ENCODE results near the gene SLC6A6. TPM values are rescaled to one million over a fixed set of nuclear protein-coding genes. Genes with fewer than 3 reads are reported as not detected.

SLC6A6 gene
- total and polyA plus RNA-seq, 4 donors, result 14.3 to 19.7 (median 16.9) TPM

DNA sequence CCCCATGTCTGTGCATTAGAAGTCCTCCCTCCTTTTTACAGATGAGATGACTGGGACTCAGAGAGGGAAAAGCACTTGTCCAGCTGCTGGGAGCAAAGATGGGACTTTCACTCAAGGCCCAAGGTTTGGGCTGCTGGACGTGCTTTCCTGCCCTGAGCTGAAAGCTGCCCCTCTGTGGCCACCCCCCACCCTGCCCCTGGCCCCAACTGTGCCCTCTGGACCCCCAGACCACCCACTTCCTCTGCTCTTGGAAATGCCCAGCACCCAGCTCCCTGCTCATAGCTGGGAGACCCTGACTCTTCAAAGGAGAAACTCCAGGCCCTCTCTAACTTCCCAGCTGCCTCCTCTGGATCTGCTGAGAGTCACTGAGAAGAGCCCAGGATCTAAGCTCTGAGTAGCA is 117.0 kb downstream of the SLC6A6 start:
- H3K4me3 ChIP-seq (ENCODE audit: low read depth, low read length), result no peak overlapping the region
- no peak for DNase-seq (ENCODE audit: low read depth in 4 of 6, low spot score in 6 of 6)
- no peaks in the 10 kb centered on the region for H3K9me3 ChIP-seq (ENCODE audit: control insufficient read depth, insufficient read depth, low read length)
- 64% methylated on average over 1 of the region's 1 CpG for WGBS (ENCODE audit: insufficient coverage)
- peaks cover 43% of the 10 kb centered on the region for H3K36me3 ChIP-seq (ENCODE audit: control insufficient read depth, insufficient read depth, low read length)
- no peaks in the 10 kb centered on the region for H3K27me3 ChIP-seq (ENCODE audit: control insufficient read depth, insufficient read depth, low read length)
- peaks cover 6% of the 10 kb centered on the region for H3K4me1 ChIP-seq (ENCODE audit: control insufficient read depth, insufficient read depth, low read length)
- no peak overlapping the region for H3K27ac ChIP-seq (ENCODE audit: low read depth, low read length)

DNA sequence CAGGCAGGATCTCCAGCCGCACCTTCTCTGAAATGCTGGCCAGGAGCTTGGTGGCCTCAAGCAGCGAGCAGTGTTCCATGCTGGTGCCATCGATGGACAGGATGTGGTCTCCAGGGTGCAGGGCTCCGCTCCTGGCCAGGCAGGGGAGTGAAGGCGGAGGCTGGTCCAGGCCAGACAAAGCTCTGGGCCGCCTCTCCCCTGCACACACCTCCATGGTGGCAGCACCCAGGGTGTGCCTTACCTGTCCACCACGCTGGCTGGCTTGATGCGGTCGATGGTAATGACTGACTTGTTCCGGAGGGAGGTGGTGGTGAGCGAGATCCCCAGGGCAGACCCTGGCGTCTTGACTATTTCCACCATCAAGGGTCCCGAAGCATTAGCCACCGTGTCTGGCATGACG is 117.7 kb downstream of the SLC6A6 start:
- Histone ChIP-seq H3K27me3 (ENCODE audit: control insufficient read depth, insufficient read depth, low read length) (no peaks in the 10 kb centered on the region), H3K4me1 (ENCODE audit: control insufficient read depth, insufficient read depth, low read length) (peaks cover 6% of the 10 kb centered on the region), H3K4me3 (ENCODE audit: low read depth, low read length) (no peak overlapping the region), H3K9me3 (ENCODE audit: control insufficient read depth, insufficient read depth, low read length) (no peaks in the 10 kb centered on the region), H3K36me3 (ENCODE audit: control insufficient read depth, insufficient read depth, low read length) (peaks cover 48% of the 10 kb centered on the region), H3K27ac (ENCODE audit: low read depth, low read length) (no peak overlapping the region)
- no peak for DNase-seq (ENCODE audit: low read depth in 4 of 6, low spot score in 6 of 6)
- 85% methylated on average over 12 of the region's 15 CpGs for WGBS (ENCODE audit: insufficient coverage)

DNA sequence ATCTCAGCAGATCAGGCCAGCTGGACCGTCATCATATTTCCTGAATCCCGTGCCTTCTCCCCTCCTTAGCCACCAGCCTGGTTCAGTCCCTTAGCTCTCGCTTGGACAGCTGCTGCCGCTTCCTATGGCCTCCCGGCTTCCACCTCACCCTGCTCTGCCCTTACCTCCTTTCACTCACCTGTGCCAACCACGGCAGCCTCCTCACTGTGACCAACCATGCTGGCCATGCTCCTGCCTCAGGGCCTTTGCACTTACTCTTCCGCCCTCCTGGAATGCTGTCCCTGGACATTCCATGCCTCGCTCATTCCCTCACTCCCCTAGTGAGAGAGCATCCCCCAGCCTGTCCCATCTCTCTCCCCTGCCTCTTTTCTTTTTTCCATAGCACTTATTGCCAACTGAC is 118.6 kb downstream of the SLC6A6 start:
- Histone ChIP-seq H3K27ac (ENCODE audit: low read depth, low read length) (no peak overlapping the region), H3K27me3 (ENCODE audit: control insufficient read depth, insufficient read depth, low read length) (no peaks in the 10 kb centered on the region), H3K9me3 (ENCODE audit: control insufficient read depth, insufficient read depth, low read length) (no peaks in the 10 kb centered on the region), H3K4me1 (ENCODE audit: control insufficient read depth, insufficient read depth, low read length) (peaks cover 6% of the 10 kb centered on the region), H3K36me3 (ENCODE audit: control insufficient read depth, insufficient read depth, low read length) (peaks cover 55% of the 10 kb centered on the region), H3K4me3 (ENCODE audit: low read depth, low read length) (no peak overlapping the region)
- DNase-seq (ENCODE audit: low read depth in 4 of 6, low spot score in 6 of 6), result no peak
- 96% methylated on average over 8 of the region's 8 CpGs for WGBS (ENCODE audit: insufficient coverage)

DNA sequence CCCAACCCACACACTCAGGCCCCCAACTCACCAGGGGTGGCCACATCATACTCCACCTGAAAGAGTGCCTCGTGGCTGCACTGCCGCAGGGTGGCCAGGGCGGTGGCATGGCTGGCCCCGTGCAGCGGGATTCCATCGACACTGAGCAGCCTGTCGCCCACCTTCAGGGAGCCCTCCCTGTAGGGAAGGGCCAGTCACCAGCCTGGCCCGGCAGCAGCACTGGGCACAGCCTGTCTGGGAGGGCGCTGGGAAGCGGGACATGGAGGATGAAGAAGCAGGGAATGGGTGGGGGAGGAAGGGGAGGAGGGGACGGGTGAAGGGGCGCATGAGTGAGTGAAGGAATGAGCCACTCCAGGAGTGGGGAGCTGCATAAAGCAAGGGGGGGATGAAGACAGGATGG is 119.2 kb downstream of the SLC6A6 start:
- Histone ChIP-seq H3K4me3 (ENCODE audit: low read depth, low read length) (no peak overlapping the region), H3K27me3 (ENCODE audit: control insufficient read depth, insufficient read depth, low read length) (no peaks in the 10 kb centered on the region), H3K36me3 (ENCODE audit: control insufficient read depth, insufficient read depth, low read length) (peaks cover 55% of the 10 kb centered on the region), H3K9me3 (ENCODE audit: control insufficient read depth, insufficient read depth, low read length) (no peaks in the 10 kb centered on the region), H3K4me1 (ENCODE audit: control insufficient read depth, insufficient read depth, low read length) (peaks cover 6% of the 10 kb centered on the region), H3K27ac (ENCODE audit: low read depth, low read length) (no peak overlapping the region)
- 80% methylated on average over 12 of the region's 12 CpGs for WGBS (ENCODE audit: insufficient coverage)
- no peak for DNase-seq (ENCODE audit: low read depth in 4 of 6, low spot score in 6 of 6)

DNA sequence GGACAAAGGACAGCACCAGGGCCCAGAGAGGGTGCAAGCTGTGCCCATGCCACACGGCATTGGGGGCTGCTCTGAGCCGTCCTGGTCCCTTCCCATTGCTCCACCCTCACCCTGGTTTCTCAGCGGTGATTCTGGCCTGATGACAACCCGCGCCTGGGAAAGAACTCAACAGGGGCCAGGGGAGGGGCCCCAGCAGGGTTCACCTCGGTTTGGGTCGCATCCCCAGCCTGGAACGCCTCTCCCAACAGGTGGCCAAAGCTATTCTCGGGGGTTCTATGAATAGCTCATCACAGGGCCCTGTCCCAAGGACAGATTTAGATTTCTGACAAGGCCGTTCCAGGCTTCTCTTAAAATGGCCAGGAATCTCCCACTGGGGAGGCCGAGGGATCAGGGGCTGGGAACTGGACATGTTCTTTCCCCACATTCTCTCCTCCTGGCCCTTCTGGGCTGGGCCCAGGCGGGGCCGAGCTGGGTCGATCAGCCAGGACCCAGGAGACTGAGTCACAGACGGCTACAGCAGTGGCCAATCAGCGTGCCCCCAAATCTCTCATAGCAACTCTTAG is 119.8 kb downstream of the SLC6A6 start:
- Histone ChIP-seq H3K36me3 (ENCODE audit: control insufficient read depth, insufficient read depth, low read length) (peaks cover 52% of the 10 kb centered on the region), H3K4me3 (ENCODE audit: low read depth, low read length) (no peak overlapping the region), H3K27me3 (ENCODE audit: control insufficient read depth, insufficient read depth, low read length) (no peaks in the 10 kb centered on the region), H3K4me1 (ENCODE audit: control insufficient read depth, insufficient read depth, low read length) (peaks cover 6% of the 10 kb centered on the region), H3K27ac (ENCODE audit: low read depth, low read length) (no peak overlapping the region), H3K9me3 (ENCODE audit: control insufficient read depth, insufficient read depth, low read length) (no peaks in the 10 kb centered on the region)
- no peak for DNase-seq (ENCODE audit: low read depth in 4 of 6, low spot score in 6 of 6)
- WGBS (ENCODE audit: insufficient coverage), result 57% methylated on average over 15 of the region's 16 CpGs

DNA sequence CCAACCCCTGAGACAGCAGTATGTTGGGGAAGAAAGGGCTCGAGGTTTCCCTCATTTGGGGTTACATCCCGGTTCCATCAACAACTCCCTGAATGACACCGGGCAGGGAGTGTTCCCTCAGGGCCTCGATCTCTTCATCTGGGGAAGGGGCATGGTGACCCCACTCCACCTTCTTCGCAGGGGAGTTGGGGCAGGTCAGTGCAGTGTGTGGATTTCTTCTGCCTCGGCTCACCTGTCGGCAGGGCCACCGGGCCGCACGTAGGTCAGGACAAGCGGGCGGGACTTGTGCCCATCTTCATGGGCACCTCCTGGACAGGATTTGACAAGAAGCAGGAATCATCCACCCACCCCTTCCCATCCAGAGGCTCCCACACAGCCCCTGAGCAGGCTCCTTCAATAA is 120.4 kb downstream of the SLC6A6 start:
- no peak for DNase-seq (ENCODE audit: low read depth in 4 of 6, low spot score in 6 of 6)
- 97% methylated on average over 11 of the region's 12 CpGs for WGBS (ENCODE audit: insufficient coverage)
- no peak overlapping the region for H3K27ac ChIP-seq (ENCODE audit: low read depth, low read length)
- no peak overlapping the region for H3K4me3 ChIP-seq (ENCODE audit: low read depth, low read length)
- H3K4me1 ChIP-seq (ENCODE audit: control insufficient read depth, insufficient read depth, low read length), result peaks cover 6% of the 10 kb centered on the region
- no peaks in the 10 kb centered on the region for H3K27me3 ChIP-seq (ENCODE audit: control insufficient read depth, insufficient read depth, low read length)
- peaks cover 48% of the 10 kb centered on the region for H3K36me3 ChIP-seq (ENCODE audit: control insufficient read depth, insufficient read depth, low read length)
- no peaks in the 10 kb centered on the region for H3K9me3 ChIP-seq (ENCODE audit: control insufficient read depth, insufficient read depth, low read length)

DNA sequence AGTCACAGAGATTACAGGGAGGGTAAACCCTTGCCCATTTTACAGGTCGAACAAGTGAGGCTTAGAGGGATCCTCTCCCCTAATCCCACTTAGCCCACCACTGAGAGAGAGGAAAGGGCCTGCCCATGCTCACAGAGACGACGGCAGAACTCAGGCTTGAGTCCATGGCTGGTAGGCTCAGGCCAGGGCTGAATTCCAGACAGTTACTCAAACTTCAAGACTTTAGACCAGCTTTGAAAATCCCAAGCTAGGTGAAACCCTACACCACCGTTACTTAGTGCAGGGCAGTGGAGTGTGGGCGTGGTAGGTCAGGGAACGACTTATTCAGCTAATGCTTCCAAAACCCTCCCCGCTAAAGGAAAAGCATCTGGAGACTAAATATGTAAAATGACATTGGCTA is 121.4 kb downstream of the SLC6A6 start:
- Histone ChIP-seq H3K36me3 (ENCODE audit: control insufficient read depth, insufficient read depth, low read length) (peaks cover 37% of the 10 kb centered on the region), H3K4me3 (ENCODE audit: low read depth, low read length) (no peak overlapping the region), H3K4me1 (ENCODE audit: control insufficient read depth, insufficient read depth, low read length) (no peaks in the 10 kb centered on the region), H3K27ac (ENCODE audit: low read depth, low read length) (no peak overlapping the region), H3K9me3 (ENCODE audit: control insufficient read depth, insufficient read depth, low read length) (no peaks in the 10 kb centered on the region), H3K27me3 (ENCODE audit: control insufficient read depth, insufficient read depth, low read length) (no peaks in the 10 kb centered on the region)
- WGBS (ENCODE audit: insufficient coverage), result 100% methylated on average over 1 of the region's 7 CpGs
- no peak for DNase-seq (ENCODE audit: low read depth in 4 of 6, low spot score in 6 of 6)

DNA sequence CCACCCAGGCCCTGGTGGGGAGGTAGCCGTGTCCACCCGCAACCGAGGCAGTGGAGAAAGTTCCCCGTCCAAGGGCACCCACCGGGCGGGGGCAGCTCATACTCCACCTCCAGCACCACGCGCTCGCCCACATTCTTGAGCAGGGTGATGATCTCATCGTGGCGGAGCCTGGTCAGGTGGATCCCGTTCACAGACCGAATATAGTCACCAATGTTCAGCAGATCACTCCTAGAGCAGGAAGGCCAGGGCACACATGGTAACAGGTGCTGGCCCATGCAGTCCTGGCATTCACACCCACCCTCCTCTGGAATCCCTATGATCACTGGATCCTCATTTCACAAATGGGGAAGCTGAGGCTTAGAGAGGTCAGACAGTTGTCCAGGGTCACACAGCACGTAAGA is 121.9 kb downstream of the SLC6A6 start:
- no peaks in the 10 kb centered on the region for H3K4me1 ChIP-seq (ENCODE audit: control insufficient read depth, insufficient read depth, low read length)

DNA sequence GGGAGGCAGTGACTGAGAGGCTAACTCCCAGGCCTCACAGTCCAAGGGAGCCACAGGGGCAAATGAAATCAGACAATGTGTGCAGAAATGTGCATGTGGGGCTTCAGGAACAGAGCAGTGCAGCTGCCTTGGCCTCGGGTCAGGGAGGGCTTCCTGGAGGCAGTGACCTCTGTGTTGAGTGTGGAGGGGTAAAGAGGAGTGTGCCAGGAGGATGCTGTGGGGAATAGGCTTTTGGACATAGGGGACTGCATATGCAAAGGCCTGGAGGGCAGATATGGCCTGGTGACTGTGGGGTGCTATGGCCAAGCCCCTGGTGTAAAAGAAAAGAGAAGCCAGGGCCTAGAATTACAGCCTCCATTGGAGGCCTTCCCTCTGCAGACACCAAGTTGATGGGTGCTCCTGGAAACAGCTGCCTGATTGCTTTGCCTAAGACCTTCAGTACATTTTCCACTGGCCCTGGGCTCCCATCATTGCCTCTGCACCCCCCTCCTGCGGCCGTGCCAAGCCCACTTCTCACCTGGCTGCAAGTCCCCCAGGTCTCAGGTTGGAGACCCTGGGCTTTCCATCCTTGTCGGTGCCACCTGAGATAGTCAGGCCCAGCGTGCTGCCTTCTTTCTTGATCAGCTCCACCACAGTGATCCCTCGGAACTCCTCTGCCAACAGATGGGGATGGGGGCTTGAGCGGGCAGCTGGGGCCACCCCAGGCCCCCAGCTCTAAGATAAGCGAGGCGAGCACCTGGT is 122.7 kb downstream of the SLC6A6 start:
- no peak overlapping the region for H3K4me3 ChIP-seq (ENCODE audit: low read depth, low read length)
- H3K9me3 ChIP-seq (ENCODE audit: control insufficient read depth, insufficient read depth, low read length), result peaks cover 3% of the 10 kb centered on the region
- no peaks in the 10 kb centered on the region for H3K27me3 ChIP-seq (ENCODE audit: control insufficient read depth, insufficient read depth, low read length)
- H3K27ac ChIP-seq (ENCODE audit: low read depth, low read length), result no peak overlapping the region
- no peaks in the 10 kb centered on the region for H3K4me1 ChIP-seq (ENCODE audit: control insufficient read depth, insufficient read depth, low read length)
- WGBS (ENCODE audit: insufficient coverage), result 87% methylated on average over 9 of the region's 9 CpGs
- DNase-seq (ENCODE audit: low read depth in 4 of 6, low spot score in 6 of 6), result no peak
- peaks cover 28% of the 10 kb centered on the region for H3K36me3 ChIP-seq (ENCODE audit: control insufficient read depth, insufficient read depth, low read length)

More for the DNA sequence above, 121.9 kb downstream of the SLC6A6 start:
- Histone ChIP-seq H3K27ac (ENCODE audit: low read depth, low read length) (no peak overlapping the region), H3K9me3 (ENCODE audit: control insufficient read depth, insufficient read depth, low read length) (no peaks in the 10 kb centered on the region), H3K4me3 (ENCODE audit: low read depth, low read length) (no peak overlapping the region), H3K27me3 (ENCODE audit: control insufficient read depth, insufficient read depth, low read length) (no peaks in the 10 kb centered on the region), H3K36me3 (ENCODE audit: control insufficient read depth, insufficient read depth, low read length) (peaks cover 33% of the 10 kb centered on the region)
- 93% methylated on average over 14 of the region's 14 CpGs for WGBS (ENCODE audit: insufficient coverage)
- no peak for DNase-seq (ENCODE audit: low read depth in 4 of 6, low spot score in 6 of 6)
